Lung (tissue), 12 donors: ENCODE results near the gene RRP7A. TPM values are rescaled to one million over a fixed set of nuclear protein-coding genes. Genes with fewer than 3 reads are reported as not detected.

Source experiments
- ATAC-seq: fragments of 200-7000 bp; cut with Tn5 transposase; one replicate; pipeline ENCODE4 v1.9.1; 2020; ENCODE audit warnings: moderate number of reproducible peaks; ENCODE audit not compliant: insufficient read depth, low FRiP score
- DNase-seq, 3 donors: peaks; one replicate each; pipeline ENCODE4 v3.0.0-alpha.2; 2013 to 2017
- H3K27ac ChIP-seq, 2 donors: one replicate each; pipeline ENCODE4 v1.5.1; 2013; ENCODE audit warnings: mild to moderate bottlenecking in 2 of 2, moderate library complexity in 2 of 2, control low read depth in 1 of 2, inconsistent platforms in 1 of 2, low read depth in 1 of 2, low read length in 1 of 2
- H3K27me3 ChIP-seq, 3 donors: one replicate each; pipeline ENCODE4 v1.5.1; 2013; ENCODE audit warnings: low read length in 2 of 3; ENCODE audit not compliant: control insufficient read depth in 3 of 3, insufficient read depth in 3 of 3
- H3K36me3 ChIP-seq, 4 donors: one replicate each; pipeline ENCODE4 v1.5.1; 2013; ENCODE audit warnings: low read length in 4 of 4, mild to moderate bottlenecking in 1 of 4, moderate library complexity in 1 of 4; ENCODE audit not compliant: control insufficient read depth in 4 of 4, insufficient read depth in 4 of 4
- H3K4me1 ChIP-seq, 5 donors: one replicate each; pipeline ENCODE4 v1.5.1; 2013; ENCODE audit warnings: low read length in 5 of 5, mild to moderate bottlenecking in 2 of 5, moderate library complexity in 1 of 5; ENCODE audit not compliant: control insufficient read depth in 5 of 5, insufficient read depth in 5 of 5
- H3K4me3 ChIP-seq: one replicate; pipeline ENCODE4 v1.5.1; 2013; ENCODE audit warnings: mild to moderate bottlenecking, control low read depth, moderate library complexity
- H3K9ac ChIP-seq, 2 donors: one replicate each; pipeline ENCODE4 v1.5.1; 2013; ENCODE audit warnings: low read length in 2 of 2, control low read depth in 1 of 2; ENCODE audit not compliant: insufficient read depth in 1 of 2
- H3K9me3 ChIP-seq, 4 donors: one replicate each; pipeline ENCODE4 v1.5.1; 2013; ENCODE audit warnings: low read length in 3 of 4, mild to moderate bottlenecking in 1 of 4, moderate library complexity in 1 of 4; ENCODE audit not compliant: control insufficient read depth in 4 of 4, insufficient read depth in 3 of 4
- WGBS, 2 donors: extraction: QIAGEN DNeasy Blood & Tissue Kit; methylation state at CpG; one replicate each; pipeline ENCODE4 v1.1.7; 2013; 5-methylcytosine and 5-hydroxymethylcytosine counted together
- polyA plus RNA-seq, 2 donors: library from polyadenylated mRNA; stranded (reverse); fragments of 200-250 nt; gene quantifications; one replicate each; pipeline ENCODE4 v1.2.1, GENCODE V29; 2013
- total RNA-seq, 2 donors: library from RNA; depleted of rRNA in 1 of 2; stranded (reverse); fragments of >200 nt in 1 of 2; gene quantifications; one replicate each; pipeline ENCODE4 v1.2.1, GENCODE V29; 2014 to 2021
- TF ChIP-seq, protein P1 (sequence below): IDR thresholded peaks from 2 replicates; pipeline ENCODE4 v1.5.1; 2012; ENCODE audit warnings: mild to moderate bottlenecking; ENCODE audit errors: control extremely low read depth, extremely low read depth
- donor health status: control.
- donor health status: control.
- donor health status: Bipolar disorder and iron deficiency.
- donor health status: healthy.
- donor health status: DM: yes; HTN: yes; CAD: no.

The RRP7A gene
- total and polyA plus RNA-seq, 4 donors = 10.2 to 35.5 (median 23.4) TPM

DNA sequence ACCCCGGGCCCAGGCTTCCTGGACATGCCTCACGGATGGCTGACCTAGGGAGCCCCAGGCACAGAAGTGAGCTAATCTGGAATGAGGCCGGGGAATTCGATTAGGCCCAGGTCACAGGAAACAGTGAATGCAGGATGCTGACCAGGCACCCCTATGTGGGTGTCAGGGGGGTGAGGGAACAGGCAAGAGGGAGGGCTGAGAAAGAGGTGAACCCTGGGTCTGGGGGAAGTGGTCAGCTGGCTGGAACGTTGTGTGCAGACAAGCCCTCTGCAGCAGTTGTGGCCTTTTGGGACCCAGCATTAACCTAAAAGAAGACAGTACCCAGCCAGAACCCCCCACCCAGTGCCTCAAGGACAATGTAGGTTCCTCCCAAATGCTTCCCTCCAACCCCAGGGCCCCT is 42.3 kb upstream of the RRP7A start:
- 62 to 63% methylated on average over 5 of the region's 5 CpGs for WGBS, 2 donors
- no peaks in the 10 kb centered on the region for H3K27me3 ChIP-seq
- TF ChIP-seq, protein P1, sequence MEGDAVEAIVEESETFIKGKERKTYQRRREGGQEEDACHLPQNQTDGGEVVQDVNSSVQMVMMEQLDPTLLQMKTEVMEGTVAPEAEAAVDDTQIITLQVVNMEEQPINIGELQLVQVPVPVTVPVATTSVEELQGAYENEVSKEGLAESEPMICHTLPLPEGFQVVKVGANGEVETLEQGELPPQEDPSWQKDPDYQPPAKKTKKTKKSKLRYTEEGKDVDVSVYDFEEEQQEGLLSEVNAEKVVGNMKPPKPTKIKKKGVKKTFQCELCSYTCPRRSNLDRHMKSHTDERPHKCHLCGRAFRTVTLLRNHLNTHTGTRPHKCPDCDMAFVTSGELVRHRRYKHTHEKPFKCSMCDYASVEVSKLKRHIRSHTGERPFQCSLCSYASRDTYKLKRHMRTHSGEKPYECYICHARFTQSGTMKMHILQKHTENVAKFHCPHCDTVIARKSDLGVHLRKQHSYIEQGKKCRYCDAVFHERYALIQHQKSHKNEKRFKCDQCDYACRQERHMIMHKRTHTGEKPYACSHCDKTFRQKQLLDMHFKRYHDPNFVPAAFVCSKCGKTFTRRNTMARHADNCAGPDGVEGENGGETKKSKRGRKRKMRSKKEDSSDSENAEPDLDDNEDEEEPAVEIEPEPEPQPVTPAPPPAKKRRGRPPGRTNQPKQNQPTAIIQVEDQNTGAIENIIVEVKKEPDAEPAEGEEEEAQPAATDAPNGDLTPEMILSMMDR = no peak
- peaks cover 0 to 7% (median 0%) of the 10 kb centered on the region in 5 donors for H3K4me1 ChIP-seq
- no peak overlapping the region for H3K4me3 ChIP-seq
- no peak overlapping the region for H3K27ac ChIP-seq
- H3K9me3 ChIP-seq = no peaks in the 10 kb centered on the region
- no peak for DNase-seq
- H3K9ac ChIP-seq = no peak overlapping the region
- peaks cover 0 to 7% (median 2%) of the 10 kb centered on the region in 4 donors for H3K36me3 ChIP-seq
- no peak for ATAC-seq

DNA sequence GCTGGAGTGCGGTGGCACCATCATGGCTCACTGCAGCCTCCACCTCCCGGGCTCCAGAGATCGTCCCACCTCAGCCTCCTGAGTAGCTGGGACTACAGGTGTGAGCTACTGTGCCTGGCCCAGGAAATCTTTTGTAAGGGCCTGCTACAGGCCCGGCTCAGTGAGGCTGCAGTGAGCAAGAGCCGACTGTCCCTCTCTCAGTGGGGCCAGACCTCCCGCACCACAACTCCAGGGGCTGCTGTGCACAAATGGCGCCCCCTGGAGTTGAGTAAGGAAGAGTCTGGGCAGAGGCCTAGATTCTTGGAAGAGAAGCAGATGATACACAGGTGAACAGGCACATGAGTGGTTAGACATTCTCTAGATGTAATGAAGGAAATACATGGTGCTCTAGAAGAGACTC is 41.2 kb upstream of the RRP7A start:
- TF ChIP-seq, protein P1 = peak; percentile 7
- ATAC-seq (no peak), DNase-seq (no peak)
- H3K27ac ChIP-seq = no peak overlapping the region
- no peaks in the 10 kb centered on the region for H3K27me3 ChIP-seq
- H3K36me3 ChIP-seq = peaks cover 0 to 7% (median under 1%) of the 10 kb centered on the region in 4 donors
- peaks cover 0 to 7% (median 0%) of the 10 kb centered on the region in 5 donors for H3K4me1 ChIP-seq
- no peak overlapping the region for H3K4me3 ChIP-seq
- no peaks in the 10 kb centered on the region for H3K9me3 ChIP-seq
- 77 to 84% methylated on average over 7 of the region's 7 CpGs for WGBS, 2 donors
- no peak overlapping the region for H3K9ac ChIP-seq

DNA sequence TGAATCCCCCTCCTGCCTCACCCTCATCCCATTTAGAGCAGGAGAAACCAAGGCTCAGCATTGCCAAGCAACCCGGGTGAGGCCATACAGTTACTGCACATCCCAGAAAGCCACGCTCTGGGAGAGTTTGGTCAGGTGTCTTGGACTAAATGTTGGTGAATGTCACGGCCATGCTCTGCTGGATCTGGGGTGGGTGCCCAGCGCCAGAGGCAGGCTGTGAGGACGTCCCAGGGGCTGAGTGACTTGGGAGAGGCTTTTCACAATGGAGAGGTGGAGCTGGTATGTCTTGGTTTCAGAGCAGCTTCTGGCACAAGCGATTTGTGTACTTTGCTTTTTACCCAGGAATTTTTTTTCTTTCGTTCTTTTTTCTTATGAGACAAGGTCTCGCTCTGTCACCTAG is 40.8 kb upstream of the RRP7A start:
- TF ChIP-seq, protein P1 = no peak
- 81 to 89% methylated on average over 8 of the region's 8 CpGs for WGBS, 2 donors
- Histone ChIP-seq H3K36me3 (peaks cover 0 to 5% (median 0%) of the 10 kb centered on the region in 4 donors), H3K9me3 (no peaks in the 10 kb centered on the region), H3K9ac (no peak overlapping the region), H3K27ac (no peak overlapping the region), H3K4me3 (no peak overlapping the region), H3K4me1 (peaks cover 0 to 7% (median 0%) of the 10 kb centered on the region in 5 donors), H3K27me3 (no peaks in the 10 kb centered on the region)
- ATAC-seq = no peak
- DNase-seq = no peak
